Endodermal cell (in vitro differentiated cells): ENCODE measurements around the gene ELP5. TPM values are rescaled to one million over a fixed set of nuclear protein-coding genes. Genes with fewer than 3 reads are reported as not detected.

Experiments used
- DNase-seq: peaks from one replicate; pipeline ENCODE4 v3.0.0-alpha.2; 2017
- H3K27ac ChIP-seq: 2 replicates; pipeline ENCODE4 v1.5.1; 2013; ENCODE audit warnings: mild to moderate bottlenecking, low read depth, low read length, moderate library complexity
- H3K27me3 ChIP-seq: 2 replicates; pipeline ENCODE4 v1.6.1; 2013; ENCODE audit warnings: mild to moderate bottlenecking, low read length, moderate library complexity; ENCODE audit not compliant: insufficient read depth, control insufficient read depth, poor library complexity, severe bottlenecking
- H3K36me3 ChIP-seq: 2 replicates; pipeline ENCODE4 v1.7.0; 2013; ENCODE audit warnings: mild to moderate bottlenecking, low read length, moderate library complexity; ENCODE audit not compliant: control insufficient read depth, insufficient read depth
- H3K4me1 ChIP-seq: one replicate; pipeline ENCODE4 v1.7.0; 2013; ENCODE audit warnings: low read length; ENCODE audit not compliant: control insufficient read depth, insufficient read depth
- H3K4me3 ChIP-seq: 2 replicates; pipeline ENCODE4 v1.5.1; 2013; ENCODE audit warnings: mild to moderate bottlenecking, low read length, moderate library complexity
- H3K9ac ChIP-seq: 2 replicates; pipeline ENCODE4 v1.6.1; 2013; ENCODE audit warnings: mild to moderate bottlenecking, low read length, moderate library complexity; ENCODE audit not compliant: poor library complexity, severe bottlenecking; ENCODE audit errors: extremely low read depth
- H3K9me3 ChIP-seq: 2 replicates; pipeline ENCODE4 v1.6.1; 2013; ENCODE audit warnings: mild to moderate bottlenecking, low read length, moderate library complexity; ENCODE audit not compliant: control insufficient read depth
- H3K27ac Mint-ChIP-seq: 2 replicates; pipeline ENCODE4 v1.8.0; 2020; ENCODE audit warnings: mixed read lengths
- H3K27me3 Mint-ChIP-seq: 2 replicates; pipeline ENCODE4 v1.8.0; 2021; ENCODE audit warnings: mild to moderate bottlenecking, mixed read lengths; ENCODE audit not compliant: insufficient read depth
- H3K36me3 Mint-ChIP-seq: 2 replicates; pipeline ENCODE4 v1.8.0; 2020; ENCODE audit warnings: low read depth, mixed read lengths
- H3K4me1 Mint-ChIP-seq: 2 replicates; pipeline ENCODE4 v1.8.0; 2020; ENCODE audit warnings: mixed read lengths
- H3K4me3 Mint-ChIP-seq: 2 replicates; pipeline ENCODE4 v1.8.0; 2020; ENCODE audit warnings: mild to moderate bottlenecking, moderate library complexity, mixed read lengths
- H3K9me3 Mint-ChIP-seq: 2 replicates; pipeline ENCODE4 v1.8.0; 2020; ENCODE audit warnings: mild to moderate bottlenecking, mixed read lengths
- WGBS, 2 experiments: methylation state at CpG; one replicate each; pipeline versions ENCODE4 v1.1.5 to v1.1.7; 2013; ENCODE audit warnings: missing lambda C conversion rate in 2 of 2, mixed read lengths in 1 of 2; ENCODE audit not compliant: insufficient coverage in 1 of 2, insufficient read length in 1 of 2; 5-methylcytosine and 5-hydroxymethylcytosine counted together
- total RNA-seq, 2 donors: library from RNA; stranded (reverse); fragmentation: NEBNext Ultra II Directional in 1 of 2; extraction: Animal tissue kit (Norgen Biotek cat#: 25700) in 1 of 2; gene quantifications; 2 replicates in 1 of 2; 3 replicates in 1 of 2; pipeline ENCODE4 v1.2.1, GENCODE V29; 2021
- TF ChIP-seq, protein P1 (sequence below): fragments of 200-600 bp; sonication (generic); conservative IDR thresholded peaks from 2 replicates; pipeline ENCODE4 v1.5.0; 2021; ENCODE audit warnings: antibody characterized with exemption, mild to moderate bottlenecking

Gene ELP5
- total RNA-seq, 2 donors from 2014 or later, result 45.3 to 68.0 TPM

DNA sequence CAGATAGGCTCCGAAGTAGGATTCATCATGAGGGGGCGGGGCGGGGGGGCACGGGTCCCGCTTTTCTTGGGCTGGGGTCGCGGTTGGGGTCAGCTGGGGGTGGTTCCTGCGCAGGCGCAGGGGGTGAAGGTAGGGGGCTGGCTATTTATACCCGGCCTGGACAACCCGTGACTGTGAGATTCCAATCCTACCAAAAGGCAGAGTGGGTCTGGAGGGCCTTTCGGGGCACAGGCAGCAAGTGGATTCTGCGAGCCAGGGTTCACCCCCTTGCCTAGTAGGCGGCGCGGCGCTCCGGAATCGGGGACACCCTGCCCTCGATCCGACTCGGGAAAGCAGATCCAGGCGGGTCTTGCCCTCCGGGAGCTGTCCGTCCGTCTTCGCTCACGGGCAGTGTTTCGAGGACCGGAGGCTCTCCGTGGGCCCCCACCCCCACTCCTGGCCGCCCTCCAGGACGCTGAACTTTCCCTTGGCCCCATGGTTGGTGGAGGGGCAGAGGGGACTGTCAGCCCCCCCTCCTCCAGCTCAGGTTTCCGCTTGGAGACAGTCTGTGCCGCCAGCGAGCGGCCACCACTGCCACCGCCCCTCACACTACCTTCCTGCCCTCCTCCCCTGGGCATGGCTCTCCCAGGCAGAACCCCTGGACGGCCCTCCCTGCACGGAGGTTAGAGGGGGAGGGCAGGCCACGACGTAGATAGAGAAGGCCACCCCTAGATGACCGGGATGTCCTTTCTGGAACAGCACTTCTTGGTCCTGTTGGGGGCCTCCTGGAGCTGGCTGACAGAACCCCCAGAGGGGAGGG, 30.1 kb downstream of the ELP5 start:
- Mint-ChIP-seq H3K36me3 (no peaks in the 10 kb centered on the region), H3K27ac (no peak overlapping the region), H3K4me3 (peak overlapping the region; percentile 60), H3K9me3 (no peaks in the 10 kb centered on the region), H3K27me3 (peaks cover 33% of the 10 kb centered on the region), H3K4me1 (peaks cover 6% of the 10 kb centered on the region)
- TF ChIP-seq, protein P1, sequence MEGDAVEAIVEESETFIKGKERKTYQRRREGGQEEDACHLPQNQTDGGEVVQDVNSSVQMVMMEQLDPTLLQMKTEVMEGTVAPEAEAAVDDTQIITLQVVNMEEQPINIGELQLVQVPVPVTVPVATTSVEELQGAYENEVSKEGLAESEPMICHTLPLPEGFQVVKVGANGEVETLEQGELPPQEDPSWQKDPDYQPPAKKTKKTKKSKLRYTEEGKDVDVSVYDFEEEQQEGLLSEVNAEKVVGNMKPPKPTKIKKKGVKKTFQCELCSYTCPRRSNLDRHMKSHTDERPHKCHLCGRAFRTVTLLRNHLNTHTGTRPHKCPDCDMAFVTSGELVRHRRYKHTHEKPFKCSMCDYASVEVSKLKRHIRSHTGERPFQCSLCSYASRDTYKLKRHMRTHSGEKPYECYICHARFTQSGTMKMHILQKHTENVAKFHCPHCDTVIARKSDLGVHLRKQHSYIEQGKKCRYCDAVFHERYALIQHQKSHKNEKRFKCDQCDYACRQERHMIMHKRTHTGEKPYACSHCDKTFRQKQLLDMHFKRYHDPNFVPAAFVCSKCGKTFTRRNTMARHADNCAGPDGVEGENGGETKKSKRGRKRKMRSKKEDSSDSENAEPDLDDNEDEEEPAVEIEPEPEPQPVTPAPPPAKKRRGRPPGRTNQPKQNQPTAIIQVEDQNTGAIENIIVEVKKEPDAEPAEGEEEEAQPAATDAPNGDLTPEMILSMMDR, result no peak
- peak; percentile 82 for DNase-seq
- peaks cover 5% of the 10 kb centered on the region for H3K4me1 ChIP-seq
- WGBS, 2 experiments, result 4 to 7% methylated on average over 8 to 43 of the region's 43 CpGs
- H3K9ac ChIP-seq, result peak overlapping the region; percentile 30
- H3K27ac ChIP-seq, result no peak overlapping the region
- no peaks in the 10 kb centered on the region for H3K36me3 ChIP-seq
- H3K27me3 ChIP-seq, result peaks cover 16% of the 10 kb centered on the region
- no peaks in the 10 kb centered on the region for H3K9me3 ChIP-seq
- peak overlapping the region; percentile 67 for H3K4me3 ChIP-seq

GRCh38 chr17:7282752-7283321, 30.8 kb downstream of the ELP5 start:
- no peak overlapping the region for H3K27ac Mint-ChIP-seq
- H3K36me3 Mint-ChIP-seq, result no peaks in the 10 kb centered on the region
- DNase-seq, result no peak
- Histone ChIP-seq H3K27me3 (peaks cover 16% of the 10 kb centered on the region), H3K36me3 (no peaks in the 10 kb centered on the region), H3K27ac (no peak overlapping the region), H3K4me1 (peaks cover 5% of the 10 kb centered on the region), H3K9me3 (no peaks in the 10 kb centered on the region), H3K4me3 (peak overlapping the region; percentile 67), H3K9ac (no peak overlapping the region)
- peaks cover 37% of the 10 kb centered on the region for H3K27me3 Mint-ChIP-seq
- H3K4me3 Mint-ChIP-seq, result peak overlapping the region; percentile 60
- H3K9me3 Mint-ChIP-seq, result no peaks in the 10 kb centered on the region
- peaks cover 6% of the 10 kb centered on the region for H3K4me1 Mint-ChIP-seq
- TF ChIP-seq, protein P1, result no peak
- 83 to 85% methylated on average over 4 to 6 of the region's 6 CpGs for WGBS, 2 experiments

DNA sequence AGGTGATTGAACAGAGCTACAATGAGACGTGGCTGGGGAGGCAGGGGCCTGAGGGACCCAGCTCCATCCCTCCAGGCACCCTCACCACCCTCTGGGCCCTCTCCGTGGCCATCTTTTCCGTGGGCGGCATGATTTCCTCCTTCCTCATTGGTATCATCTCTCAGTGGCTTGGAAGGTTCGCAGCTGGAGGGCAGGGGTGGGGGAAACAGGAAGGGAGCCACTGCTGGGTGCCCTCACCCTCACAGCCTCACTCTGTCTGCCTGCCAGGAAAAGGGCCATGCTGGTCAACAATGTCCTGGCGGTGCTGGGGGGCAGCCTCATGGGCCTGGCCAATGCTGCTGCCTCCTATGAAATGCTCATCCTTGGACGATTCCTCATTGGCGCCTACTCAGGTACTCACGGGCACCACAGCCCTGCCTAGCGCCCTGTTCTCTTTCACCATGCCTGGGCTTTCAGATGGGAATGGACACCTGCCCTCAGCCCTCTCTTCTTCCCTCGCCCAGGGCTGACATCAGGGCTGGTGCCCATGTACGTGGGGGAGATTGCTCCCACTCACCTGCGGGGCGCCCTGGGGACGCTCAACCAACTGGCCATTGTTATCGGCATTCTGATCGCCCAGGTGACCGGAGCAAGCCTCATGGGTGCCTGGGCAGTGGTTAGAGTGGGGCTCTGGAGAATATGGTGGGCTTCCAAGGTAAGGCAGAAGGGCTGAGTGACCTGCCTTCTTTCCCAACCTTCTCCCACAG, 31.6 kb downstream of the ELP5 start:
- Mint-ChIP-seq H3K27ac (no peak overlapping the region), H3K4me1 (peaks cover 6% of the 10 kb centered on the region), H3K36me3 (no peaks in the 10 kb centered on the region), H3K9me3 (no peaks in the 10 kb centered on the region), H3K27me3 (peaks cover 42% of the 10 kb centered on the region), H3K4me3 (no peak overlapping the region)
- Histone ChIP-seq H3K27ac (no peak overlapping the region), H3K36me3 (no peaks in the 10 kb centered on the region), H3K9ac (no peak overlapping the region), H3K4me1 (peaks cover 5% of the 10 kb centered on the region), H3K9me3 (no peaks in the 10 kb centered on the region), H3K27me3 (peaks cover 16% of the 10 kb centered on the region), H3K4me3 (no peak overlapping the region)
- 90% methylated on average over 9 to 18 of the region's 18 CpGs for WGBS, 2 experiments
- TF ChIP-seq, protein P1, result no peak
- DNase-seq, result no peak
